A204.1 (cell line): Measurements from ENCODE around the gene CATSPER3.

Experiments used
- FAIRE-seq: peaks from 2 replicates; lab custom pipeline; 2012; peaks lifted over from hg19 to GRCh38; lab: Jason Lieb, UNC

CATSPER3 gene

GRCh38 chr5:134967607-134968006 is at the start of gene CATSPER3:
CATSPER3 (plus strand) TSS chr5:134967907; CDS start chr5:134967992, 85 bp downstream.
- FAIRE-seq, result no peak

- FAIRE-seq, result no peak
These were observed 48.8 kb upstream of the CATSPER3 start for GRCh38 chr5:134918861-134919260.

- no peak for FAIRE-seq
These were observed 46.7 kb upstream of the CATSPER3 start for GRCh38 chr5:134920848-134921575.

GRCh38 chr5:134932508-134932907 is 35.2 kb upstream of the CATSPER3 start:
- FAIRE-seq, result no peak

- no peak for FAIRE-seq
These were observed 33.5 kb upstream of the CATSPER3 start for GRCh38 chr5:134934202-134934601.

- FAIRE-seq, result no peak
These were observed 31.8 kb upstream of the CATSPER3 start for GRCh38 chr5:134935711-134936602.

- FAIRE-seq, result no peak
These were observed 30.2 kb upstream of the CATSPER3 start for GRCh38 chr5:134937526-134937925.

- FAIRE-seq, result no peak
These were observed 29.7 kb upstream of the CATSPER3 start for GRCh38 chr5:134938030-134938429.

GRCh38 chr5:134939500-134939899 is 28.2 kb upstream of the CATSPER3 start:
- FAIRE-seq, result no peak

- FAIRE-seq, result no peak
These were observed 24.2 kb upstream of the CATSPER3 start for GRCh38 chr5:134943547-134943946.

GRCh38 chr5:134944630-134945029 is 23.1 kb upstream of the CATSPER3 start:
- FAIRE-seq, result no peak

- no peak for FAIRE-seq
These were observed 22.7 kb upstream of the CATSPER3 start for GRCh38 chr5:134945041-134945440.

GRCh38 chr5:134948911-134949310 is 18.8 kb upstream of the CATSPER3 start:
- no peak for FAIRE-seq

- FAIRE-seq, result no peak
These were observed 18.4 kb upstream of the CATSPER3 start for GRCh38 chr5:134949316-134949715.

GRCh38 chr5:134957920-134958608 is 9.6 kb upstream of the CATSPER3 start:
- FAIRE-seq, result no peak

- no peak for FAIRE-seq
These were observed 9.0 kb upstream of the CATSPER3 start for GRCh38 chr5:134958755-134959154.

GRCh38 chr5:134963098-134963497 is 4.6 kb upstream of the CATSPER3 start:
- FAIRE-seq, result no peak

GRCh38 chr5:134964359-134965270 is 3.1 kb upstream of the CATSPER3 start:
- FAIRE-seq, result no peak

- FAIRE-seq, result no peak
These were observed 2.4 kb upstream of the CATSPER3 start for GRCh38 chr5:134965271-134965825.

GRCh38 chr5:134968055-134968454 is 348 bp downstream of the CATSPER3 start:
- no peak for FAIRE-seq

- FAIRE-seq, result no peak
These were observed 1.5 kb downstream of the CATSPER3 start for GRCh38 chr5:134969166-134969565.
